HepG2 (cell line): ENCODE data around the gene IQCC. TPM values are rescaled to one million over a fixed set of nuclear protein-coding genes. Genes with fewer than 3 reads are reported as not detected.
A peak's percentile ranks its signal among the peaks of the same experiment; 100 is the strongest.

Experiments used
- ARNT ChIP-seq: fragments of 450-650 bp; IDR thresholded peaks from 2 replicates; pipeline ENCODE4 v1.6.1; 2017
- EHMT2 ChIP-seq: fragments of 200-600 bp; sonication (generic); IDR thresholded peaks from 2 replicates; pipeline ENCODE4 v1.7.0; 2017; ENCODE audit warnings: antibody characterized with exemption, low read depth, low read length, borderline replicate concordance
- ELK4 ChIP-seq: sonication (generic); formaldehyde crosslinking; IDR thresholded peaks from 2 replicates; pipeline ENCODE4 v1.9.0; 2021; ENCODE audit warnings: missing genetic modification reagents, borderline replicate concordance
- FOXA1 ChIP-seq, 2 experiments: fragments of 450-650 bp in 1 of 2; sonication (generic) in 1 of 2; formaldehyde crosslinking in 1 of 2; IDR thresholded peaks; 2 replicates each; pipeline versions ENCODE4 v1.4.0 to v1.6.1; 2016 to 2020; ENCODE audit warnings: missing genetic modification reagents in 1 of 2
- GTF2F1 ChIP-seq: fragments of 150-350 bp; IDR thresholded peaks from 2 replicates; pipeline ENCODE4 v1.6.1; 2014; ENCODE audit warnings: low read length
- HDAC2 ChIP-seq: sonication (generic); formaldehyde crosslinking; IDR thresholded peaks from 2 replicates; pipeline ENCODE4 v1.4.0; 2020; ENCODE audit warnings: missing genetic modification reagents
- HNRNPUL1 ChIP-seq: fragments of 200-400 bp; formaldehyde crosslinking; IDR thresholded peaks from 2 replicates; pipeline ENCODE4 v1.6.1; 2017; ENCODE audit warnings: low read depth, mild to moderate bottlenecking, low read length, moderate library complexity
- IKZF1 ChIP-seq: fragments of 450-650 bp; IDR thresholded peaks from 2 replicates; pipeline ENCODE4 v1.7.1; 2016
- LCORL ChIP-seq, 2 experiments: fragments of 450-650 bp in 1 of 2; sonication (generic) in 1 of 2; formaldehyde crosslinking in 1 of 2; IDR thresholded peaks; 2 replicates each; pipeline versions ENCODE4 v1.5.0 to v1.6.1; 2017 to 2020; ENCODE audit warnings: antibody characterized with exemption in 1 of 2, missing genetic modification reagents in 1 of 2
- MED13 ChIP-seq: sonication (generic); formaldehyde crosslinking; IDR thresholded peaks from 2 replicates; pipeline ENCODE4 v1.5.0; 2020; ENCODE audit warnings: missing genetic modification reagents
- RBM39 ChIP-seq: fragments of 200-400 bp; formaldehyde crosslinking; IDR thresholded peaks from one replicate; pipeline ENCODE4 v1.6.1; 2018; ENCODE audit warnings: antibody characterized with exemption, mild to moderate bottlenecking, low read depth, low read length; ENCODE audit not compliant: poor library complexity, severe bottlenecking
- REPIN1 ChIP-seq: sonication (generic); formaldehyde crosslinking; IDR thresholded peaks from 2 replicates; pipeline ENCODE4 v1.8.0; 2022; ENCODE audit warnings: missing genetic modification reagents, low read depth, mild to moderate bottlenecking, borderline replicate concordance
- SRSF4 ChIP-seq: fragments of 200-400 bp; formaldehyde crosslinking; IDR thresholded peaks from one replicate; pipeline ENCODE4 v1.6.1; 2018; ENCODE audit warnings: mild to moderate bottlenecking, low read depth, low read length, moderate library complexity; ENCODE audit not compliant: poor library complexity, severe bottlenecking
- XRCC5 ChIP-seq: fragments of 200-400 bp; formaldehyde crosslinking; optimal IDR thresholded peaks from 2 replicates; pipeline ENCODE3; 2017; ENCODE audit warnings: mild to moderate bottlenecking, low read length
- YY1 ChIP-seq: IDR thresholded peaks from 2 replicates; pipeline ENCODE4 v1.6.1; 2011; ENCODE audit warnings: low read length, low read depth, moderate library complexity, mild to moderate bottlenecking; ENCODE audit not compliant: insufficient read depth, insufficient replicate concordance
- ZNF136 ChIP-seq: sonication (generic); formaldehyde crosslinking; IDR thresholded peaks from 2 replicates; pipeline ENCODE4 v1.8.1; 2022; ENCODE audit warnings: low read depth, mild to moderate bottlenecking, moderate library complexity, missing genetic modification reagents
- ZNF234 ChIP-seq: sonication (generic); formaldehyde crosslinking; conservative IDR thresholded peaks from 2 replicates; pipeline ENCODE4 v1.5.1; 2020; ENCODE audit warnings: mild to moderate bottlenecking, missing genetic modification reagents
- ZNF644 ChIP-seq: IDR thresholded peaks from 2 replicates; pipeline ENCODE4 v1.6.1; 2016; ENCODE audit warnings: low read depth
- ZNF749 ChIP-seq: sonication (generic); formaldehyde crosslinking; IDR thresholded peaks from 2 replicates; pipeline ENCODE4 v1.8.0; 2022; ENCODE audit warnings: mild to moderate bottlenecking, missing genetic modification reagents, moderate library complexity, borderline replicate concordance
- ZNF883 ChIP-seq: sonication (generic); formaldehyde crosslinking; IDR thresholded peaks from 2 replicates; pipeline ENCODE4 v1.5.1; 2020; ENCODE audit warnings: mild to moderate bottlenecking, missing genetic modification reagents; ENCODE audit errors: not compliant biosample characterization
- polyA plus RNA-seq, 8 experiments: library from polyadenylated mRNA; depleted of rRNA in 3 of 8; stranded (reverse) in 7 of 8; unstranded in 1 of 8; fragments of >200 nt; fragmentation: Illumina TruSeq in 4 of 8; extraction: Trizol in 4 of 8; gene quantifications; 2 replicates each; pipeline versions ENCODE4 v1.2.1 to v1.2.3, GENCODE V29; 2011 to 2016; ENCODE audit warnings: low read depth in 4 of 8, missing spikeins in 1 of 8, mixed read lengths in 1 of 8; ENCODE audit not compliant: insufficient read depth in 1 of 8
- total RNA-seq, 5 experiments: library from RNA; depleted of rRNA; stranded (reverse); fragments of >200 nt; fragmentation: Illumina TruSeq; extraction: Trizol; gene quantifications; 2 replicates each; pipeline ENCODE4 v1.2.3, GENCODE V29; 2016; ENCODE audit warnings: low read depth in 1 of 5
- TF ChIP-seq, protein P1 (sequence below): sonication (generic); formaldehyde crosslinking; IDR thresholded peaks from 2 replicates; pipeline ENCODE4 v1.5.0; 2020; ENCODE audit warnings: mild to moderate bottlenecking, missing genetic modification reagents
- TF ChIP-seq, protein P2 (sequence below): sonication (generic); formaldehyde crosslinking; IDR thresholded peaks from 2 replicates; pipeline ENCODE4 v1.4.0; 2020; ENCODE audit warnings: missing genetic modification reagents

The IQCC gene
- total and polyA plus RNA-seq, 2 of the 13 experiments (the other 11 are each of a cell fraction or from before 2014, with no cell fraction given): 1.7 to 3.0 TPM

DNA sequence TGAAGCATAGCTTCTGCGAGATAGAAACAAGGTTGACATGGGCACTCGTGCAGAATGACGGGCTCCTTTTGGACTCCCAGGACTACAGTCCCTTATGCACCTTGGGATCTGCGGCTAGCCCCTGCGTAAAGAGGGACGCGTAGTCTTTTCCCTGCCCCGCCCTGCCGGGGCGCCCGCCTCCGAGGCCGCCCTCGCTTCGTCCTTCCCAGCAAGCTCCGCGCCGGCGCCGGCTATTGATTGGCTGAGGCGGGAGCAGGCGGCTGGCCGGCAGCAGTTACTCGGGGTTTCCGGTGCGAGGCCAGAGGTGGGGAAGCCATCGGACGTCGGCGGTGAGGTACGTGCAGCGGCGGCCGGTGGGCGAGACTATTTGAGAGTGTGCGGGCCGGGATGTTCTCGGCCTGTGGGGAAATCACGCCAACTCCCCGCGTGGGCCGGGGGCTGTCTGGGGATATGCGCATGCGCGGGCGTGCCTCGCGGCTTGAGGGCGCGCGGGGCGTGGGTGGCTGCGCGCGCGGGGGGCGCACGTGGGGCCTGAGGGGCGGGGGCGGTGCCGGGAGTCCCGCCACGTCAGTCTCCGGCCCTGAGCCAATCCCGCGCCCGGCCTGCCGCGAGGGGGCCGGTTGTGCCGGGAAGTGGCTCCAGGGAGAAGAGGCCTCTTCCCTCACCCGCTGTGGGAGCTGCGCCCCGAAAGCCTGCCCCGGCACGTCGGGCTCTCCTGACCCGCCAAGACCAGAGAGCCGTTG is 25.9 kb upstream of the IQCC start, which contains the start of gene TXLNA (continued):
- TF ChIP-seq ZNF749 (CRISPR knock-in tag) (peak; percentile 84; the same call in 1 of the 2 replicates), ELK4 (CRISPR knock-in tag) (no peak; the same call in 1 of the 2 replicates), FOXA1 (IDR thresholded peaks at IDR 0.05) (no peak), FOXA1 (CRISPR knock-in tag; IDR thresholded peaks at IDR 0.05) (no peak), ZNF136 (CRISPR knock-in tag) (no peak), RBM39 (peak; percentile 87), SRSF4 (no peak), MED13 (0 out of 2 replicates have a peak, but pooled peaks have one; percentile 9), IKZF1 (no peak), YY1 (peak; percentile 69), GTF2F1 (no peak), ZNF234 (CRISPR knock-in tag) (0 out of 2 replicates have a peak, but pooled peaks have one; percentile 9), EHMT2 (no peak), HNRNPUL1 (0 out of 2 replicates have a peak, but pooled peaks have one; percentile 68), ZNF644 (CRISPR knock-in tag) (no peak), XRCC5 (no peak), REPIN1 (CRISPR knock-in tag) (no peak), ZNF883 (CRISPR knock-in tag) (peak; percentile 86), LCORL (IDR thresholded peaks at IDR 0.05) (no peak), LCORL (CRISPR knock-in tag; IDR thresholded peaks at IDR 0.05) (peak; percentile 76; the same call in 1 of the 2 replicates), ARNT (no peak), HDAC2 (peak; percentile 77)
- TF ChIP-seq, protein P1, sequence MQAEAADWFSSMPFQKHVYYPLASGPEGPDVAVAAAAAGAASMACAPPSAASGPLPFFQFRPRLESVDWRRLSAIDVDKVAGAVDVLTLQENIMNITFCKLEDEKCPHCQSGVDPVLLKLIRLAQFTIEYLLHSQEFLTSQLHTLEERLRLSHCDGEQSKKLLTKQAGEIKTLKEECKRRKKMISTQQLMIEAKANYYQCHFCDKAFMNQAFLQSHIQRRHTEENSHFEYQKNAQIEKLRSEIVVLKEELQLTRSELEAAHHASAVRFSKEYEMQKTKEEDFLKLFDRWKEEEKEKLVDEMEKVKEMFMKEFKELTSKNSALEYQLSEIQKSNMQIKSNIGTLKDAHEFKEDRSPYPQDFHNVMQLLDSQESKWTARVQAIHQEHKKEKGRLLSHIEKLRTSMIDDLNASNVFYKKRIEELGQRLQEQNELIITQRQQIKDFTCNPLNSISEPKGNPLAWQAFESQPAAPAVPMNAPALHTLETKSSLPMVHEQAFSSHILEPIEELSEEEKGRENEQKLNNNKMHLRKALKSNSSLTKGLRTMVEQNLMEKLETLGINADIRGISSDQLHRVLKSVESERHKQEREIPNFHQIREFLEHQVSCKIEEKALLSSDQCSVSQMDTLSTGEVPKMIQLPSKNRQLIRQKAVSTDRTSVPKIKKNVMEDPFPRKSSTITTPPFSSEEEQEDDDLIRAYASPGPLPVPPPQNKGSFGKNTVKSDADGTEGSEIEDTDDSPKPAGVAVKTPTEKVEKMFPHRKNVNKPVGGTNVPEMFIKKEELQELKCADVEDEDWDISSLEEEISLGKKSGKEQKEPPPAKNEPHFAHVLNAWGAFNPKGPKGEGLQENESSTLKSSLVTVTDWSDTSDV (CRISPR knock-in tag): no peak
- TF ChIP-seq, protein P2, sequence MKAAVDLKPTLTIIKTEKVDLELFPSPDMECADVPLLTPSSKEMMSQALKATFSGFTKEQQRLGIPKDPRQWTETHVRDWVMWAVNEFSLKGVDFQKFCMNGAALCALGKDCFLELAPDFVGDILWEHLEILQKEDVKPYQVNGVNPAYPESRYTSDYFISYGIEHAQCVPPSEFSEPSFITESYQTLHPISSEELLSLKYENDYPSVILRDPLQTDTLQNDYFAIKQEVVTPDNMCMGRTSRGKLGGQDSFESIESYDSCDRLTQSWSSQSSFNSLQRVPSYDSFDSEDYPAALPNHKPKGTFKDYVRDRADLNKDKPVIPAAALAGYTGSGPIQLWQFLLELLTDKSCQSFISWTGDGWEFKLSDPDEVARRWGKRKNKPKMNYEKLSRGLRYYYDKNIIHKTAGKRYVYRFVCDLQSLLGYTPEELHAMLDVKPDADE (CRISPR knock-in tag): no peak
